NCI-H345 (cell line): Measurements from ENCODE around the gene GNAS-AS1.
"Not testable (repeated sequence)": the region's sequence is repeated elsewhere in the genome, so short reads cannot be mapped to it uniquely, and the experiment has no call there.

Experiments
- DNase-seq: peaks from one replicate; lab custom pipeline; 2025; lab: John Stamatoyannopoulos, UW

The GNAS-AS1 gene

GRCh38 chr20:58835231-58835630 is 15.5 kb downstream of the GNAS-AS1 start:
- DNase-seq: no peak

GRCh38 chr20:58833921-58834320 is 16.8 kb downstream of the GNAS-AS1 start:
- no peak for DNase-seq

- no peak for DNase-seq
Measured at GRCh38 chr20:58832457-58832856, 18.2 kb downstream of the GNAS-AS1 start.

GRCh38 chr20:58829531-58829941 is 21.2 kb downstream of the GNAS-AS1 start:
- DNase-seq: no peak

- DNase-seq: not testable (repeated sequence)
Measured at GRCh38 chr20:58828804-58829203, 21.9 kb downstream of the GNAS-AS1 start.

- no peak for DNase-seq
Measured at GRCh38 chr20:58828136-58828535, 22.6 kb downstream of the GNAS-AS1 start.

GRCh38 chr20:58826271-58826670 is 24.4 kb downstream of the GNAS-AS1 start:
- no peak for DNase-seq

GRCh38 chr20:58825450-58825849 is 25.3 kb downstream of the GNAS-AS1 start:
- DNase-seq: no peak

GRCh38 chr20:58824843-58825242 is 25.9 kb downstream of the GNAS-AS1 start:
- no peak for DNase-seq

GRCh38 chr20:58822748-58823730 is 27.7 kb downstream of the GNAS-AS1 start:
- no peak for DNase-seq

GRCh38 chr20:58822149-58822548 is 28.6 kb downstream of the GNAS-AS1 start:
- no peak for DNase-seq

GRCh38 chr20:58820515-58820914 is 30.2 kb downstream of the GNAS-AS1 start:
- DNase-seq: not testable (repeated sequence)

GRCh38 chr20:58819921-58820320 is 30.8 kb downstream of the GNAS-AS1 start:
- DNase-seq: no peak

- DNase-seq: no peak
Measured at GRCh38 chr20:58818586-58819285, 32.0 kb downstream of the GNAS-AS1 start.

- no peak for DNase-seq
Measured at GRCh38 chr20:58817748-58818147, 33.0 kb downstream of the GNAS-AS1 start.

- DNase-seq: no peak
Measured at GRCh38 chr20:58816957-58817651, 33.6 kb downstream of the GNAS-AS1 start.

GRCh38 chr20:58816051-58816450 is 34.7 kb downstream of the GNAS-AS1 start:
- DNase-seq: no peak

- DNase-seq: no peak
Measured at GRCh38 chr20:58815448-58815847, 35.3 kb downstream of the GNAS-AS1 start.

- DNase-seq: no peak
Measured at GRCh38 chr20:58813369-58813768, 37.3 kb downstream of the GNAS-AS1 start.

- no peak for DNase-seq
Measured at GRCh38 chr20:58811334-58811733, 39.4 kb downstream of the GNAS-AS1 start.

- no peak for DNase-seq
Measured at GRCh38 chr20:58810879-58811250, 39.8 kb downstream of the GNAS-AS1 start.

GRCh38 chr20:58810116-58810878 is 40.4 kb downstream of the GNAS-AS1 start:
- no peak for DNase-seq
